NOMO-1 (cell line): ENCODE measurements around the gene SFTPA2.
"Not testable (repeated sequence)": the region's sequence is repeated elsewhere in the genome, so short reads cannot be mapped to it uniquely, and the experiment has no call there.

ENCODE experiments used
- DNase-seq, 2 experiments: peaks; one replicate each; lab custom pipeline; 2025; ENCODE audit not compliant: unreplicated experiment in 2 of 2; lab: John Stamatoyannopoulos, UW

Gene SFTPA2

DNA sequence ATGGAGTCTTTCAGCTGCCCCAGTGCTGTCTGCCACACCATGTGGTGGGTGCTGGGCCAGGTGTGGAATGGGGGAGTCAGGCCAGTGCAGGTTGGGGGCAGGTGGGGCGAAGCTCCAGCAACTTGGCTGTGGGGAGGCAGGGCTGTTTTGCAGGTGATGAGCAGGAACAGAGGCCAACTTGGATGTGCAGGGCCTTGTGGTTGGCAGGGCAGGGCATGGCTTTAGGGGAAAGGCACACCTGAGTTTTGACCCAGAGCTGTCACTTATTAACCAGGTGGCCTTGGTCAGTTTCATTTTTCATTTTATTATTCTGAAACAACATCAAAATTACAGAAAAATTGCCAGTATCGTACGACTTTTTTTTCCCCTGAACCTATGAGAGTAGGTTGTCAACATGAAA, 1.1 kb upstream of the SFTPA2 start:
- DNase-seq: no peak

DNA sequence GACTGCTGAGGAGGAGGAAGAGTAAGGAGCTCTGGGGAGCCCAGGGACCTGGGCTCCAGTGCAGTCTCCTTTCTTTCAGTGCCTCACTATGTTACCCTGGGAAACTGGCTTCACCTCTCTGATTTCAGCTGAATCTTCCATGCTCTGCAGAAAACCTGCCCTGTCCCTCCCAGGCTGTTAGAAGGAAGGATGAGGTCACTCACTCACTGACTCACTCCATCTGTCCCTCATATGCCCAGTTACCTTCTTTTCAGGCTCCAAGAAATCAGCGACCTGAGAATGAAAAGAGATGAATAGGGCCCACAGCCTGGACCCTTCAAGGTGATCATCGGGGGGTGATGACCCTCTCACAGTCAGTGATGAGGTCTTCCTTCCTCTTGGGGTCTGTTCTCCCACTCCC, 481 bp downstream of the SFTPA2 start:
- DNase-seq: no peak

DNA sequence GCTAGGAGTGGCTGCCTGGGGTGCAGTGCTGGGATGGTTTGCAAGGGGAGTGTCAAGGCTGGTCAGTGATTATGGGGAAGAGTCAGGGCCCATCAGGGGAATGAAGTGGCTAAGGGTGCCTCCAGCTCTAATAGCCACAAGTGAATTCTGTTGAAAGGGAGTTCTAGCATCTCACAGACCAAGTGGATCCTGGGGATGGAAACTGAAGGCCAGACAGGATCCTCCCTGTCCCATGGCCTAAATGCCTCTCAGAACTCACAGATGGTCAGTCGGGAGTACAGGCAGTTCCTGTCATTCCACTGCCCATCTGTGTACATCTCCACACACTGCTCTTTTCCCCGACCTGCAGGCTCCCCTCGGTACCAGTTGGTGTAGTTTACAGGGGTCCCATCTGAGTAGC, 3.2 kb downstream of the SFTPA2 start:
- not testable (repeated sequence) for DNase-seq

DNA sequence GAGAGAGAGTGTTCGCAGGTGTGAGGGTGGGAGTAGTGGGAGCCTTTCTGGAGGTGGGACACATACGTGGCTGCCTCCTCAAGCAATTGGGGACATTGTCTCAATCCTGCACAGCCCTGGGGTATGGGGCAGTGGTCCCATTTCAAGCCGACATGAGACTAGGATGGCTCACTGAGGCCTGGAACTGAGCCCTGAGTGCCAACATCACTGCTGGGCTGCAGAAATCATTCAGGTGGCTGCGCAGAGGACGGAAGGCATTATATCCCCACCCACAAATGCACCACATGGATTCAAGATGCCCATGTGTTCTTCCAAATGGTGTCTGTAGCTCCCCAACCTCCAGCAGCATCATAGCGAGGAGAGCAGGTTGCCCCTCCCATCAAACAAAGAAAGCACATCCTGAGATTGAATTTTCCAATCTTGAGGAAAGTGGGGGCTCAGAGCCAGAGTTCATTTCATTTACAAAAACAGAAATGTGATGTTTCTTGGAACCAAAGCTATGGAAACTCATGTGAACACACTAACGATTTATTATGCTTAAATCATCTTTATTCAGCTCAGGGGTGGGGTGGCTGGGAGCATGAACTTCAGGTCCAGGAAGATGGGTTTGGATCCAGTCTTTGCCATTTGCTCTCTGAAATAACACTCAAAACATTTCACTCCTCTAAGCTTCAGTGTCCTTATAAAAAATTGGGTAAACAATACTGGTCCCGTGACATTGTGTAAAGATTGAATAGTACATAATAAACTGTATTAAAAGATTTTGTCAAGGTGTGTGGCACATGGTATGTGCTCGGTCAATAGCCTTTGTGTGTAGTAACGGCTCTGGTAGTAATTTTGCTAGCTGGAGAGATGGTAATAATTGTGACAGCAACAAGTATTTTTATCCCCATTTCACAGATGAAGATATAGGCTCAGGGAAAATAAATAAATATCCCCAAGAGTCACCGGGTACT, 4.6 kb downstream of the SFTPA2 start:
- no peak for DNase-seq

- no peak for DNase-seq
These were observed 8.1 kb downstream of the SFTPA2 start for GRCh38 chr10:79552143-79552542.

DNA sequence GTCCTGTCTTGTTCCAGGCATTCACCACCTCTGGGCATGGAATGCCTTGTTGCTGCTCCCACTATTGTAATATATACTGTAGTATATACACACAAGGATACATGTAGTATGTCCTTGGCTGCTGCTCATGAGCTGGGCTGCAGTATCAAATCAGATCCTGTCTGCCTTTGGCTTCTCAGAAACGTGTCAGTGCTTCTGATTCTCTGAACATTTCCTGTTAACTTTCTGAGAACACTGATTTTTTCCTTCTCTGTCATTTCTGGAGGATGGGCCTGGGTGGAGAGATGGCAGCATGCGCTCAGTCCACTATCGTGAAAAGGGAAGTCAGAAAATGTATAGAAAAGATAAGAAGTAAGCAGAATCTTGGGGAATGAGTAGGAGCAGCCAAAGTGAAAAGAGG, 12.2 kb downstream of the SFTPA2 start:
- no peak for DNase-seq

DNA sequence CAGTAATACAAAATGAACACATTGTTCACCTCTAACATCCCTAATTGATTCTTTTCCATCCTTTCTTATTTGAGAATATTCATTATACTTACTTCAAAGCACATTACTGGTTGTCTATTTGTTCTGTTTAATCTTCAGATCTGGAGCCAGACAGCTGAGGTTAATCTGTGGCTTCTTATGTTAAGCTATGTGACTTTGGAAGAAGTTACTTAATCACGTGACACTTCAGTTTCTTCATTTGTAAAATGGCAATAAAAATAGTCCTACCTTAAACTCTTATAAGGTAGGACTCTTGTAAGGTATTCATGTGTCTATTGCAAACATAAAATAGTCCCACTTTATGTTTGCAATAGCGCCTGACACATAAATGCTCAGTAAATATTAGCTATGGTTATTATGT, 13.1 kb downstream of the SFTPA2 start:
- DNase-seq: not testable (repeated sequence)

GRCh38 chr10:79544926-79545659, 15.1 kb downstream of the SFTPA2 start:
- DNase-seq: not testable (repeated sequence)

DNA sequence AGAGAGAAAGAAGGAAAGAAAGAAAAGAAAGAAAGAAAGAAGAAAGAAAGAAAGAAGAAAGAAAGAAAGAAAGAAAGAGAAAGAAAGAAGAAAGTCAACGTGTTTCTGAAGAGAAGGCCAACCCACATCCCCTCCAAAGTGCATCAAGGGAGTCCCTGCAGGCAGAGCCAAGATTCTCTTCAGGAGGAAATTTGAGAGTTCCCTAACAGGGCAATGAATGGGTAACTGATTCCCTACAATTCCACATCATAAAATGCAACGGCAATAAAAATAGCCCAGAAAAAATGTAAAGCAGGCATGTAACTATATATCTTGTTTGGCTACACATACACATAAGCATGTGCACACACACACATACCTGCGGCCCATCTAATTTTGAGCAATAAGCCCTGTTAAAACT, 15.8 kb downstream of the SFTPA2 start:
- not testable (repeated sequence) for DNase-seq

GRCh38 chr10:79542626-79543025, 17.6 kb downstream of the SFTPA2 start:
- peak; percentile 11 to 49 for DNase-seq

GRCh38 chr10:79540930-79541329, 19.3 kb downstream of the SFTPA2 start:
- DNase-seq: not testable (repeated sequence)

GRCh38 chr10:79538311-79538710, 21.9 kb downstream of the SFTPA2 start:
- not testable (repeated sequence) for DNase-seq

- not testable (repeated sequence) for DNase-seq
These were observed 26.4 kb downstream of the SFTPA2 start for GRCh38 chr10:79533903-79534175.

- not testable (repeated sequence) for DNase-seq
These were observed 26.9 kb downstream of the SFTPA2 start for GRCh38 chr10:79533142-79533902.

- DNase-seq: not testable (repeated sequence)
These were observed 31.9 kb downstream of the SFTPA2 start for GRCh38 chr10:79528261-79528660.

DNA sequence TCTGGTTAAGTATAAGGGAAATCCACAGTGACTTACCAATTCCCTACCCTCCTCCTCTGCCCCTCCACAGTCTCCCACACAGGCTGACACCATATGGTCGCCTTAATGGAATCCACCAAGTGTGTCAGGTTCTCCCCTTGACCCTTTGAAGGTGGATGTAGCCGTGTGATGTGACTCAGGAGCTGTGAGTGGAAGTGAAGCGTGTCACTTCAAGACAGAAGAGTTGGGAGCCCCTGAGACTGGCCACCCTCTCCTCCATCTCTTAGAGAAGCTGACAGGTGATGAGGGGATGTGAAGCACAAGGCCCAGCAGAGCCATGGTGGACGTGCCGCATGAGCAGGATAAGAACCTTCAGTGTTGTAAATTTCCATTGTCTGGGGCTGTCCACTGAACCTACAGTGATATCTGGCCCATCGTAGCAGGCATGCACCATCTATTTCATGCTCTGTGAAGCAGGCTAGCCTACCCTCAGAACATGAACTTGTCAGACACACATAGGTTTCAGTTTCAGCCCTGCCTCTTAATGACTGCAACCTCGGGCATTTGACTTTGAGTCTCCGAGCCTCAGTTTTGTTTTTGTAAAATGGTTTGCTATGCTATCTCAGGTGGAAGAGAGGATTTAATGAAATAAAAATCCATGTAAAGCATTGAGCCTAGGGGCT, 35.0 kb downstream of the SFTPA2 start:
- not testable (repeated sequence) for DNase-seq

DNA sequence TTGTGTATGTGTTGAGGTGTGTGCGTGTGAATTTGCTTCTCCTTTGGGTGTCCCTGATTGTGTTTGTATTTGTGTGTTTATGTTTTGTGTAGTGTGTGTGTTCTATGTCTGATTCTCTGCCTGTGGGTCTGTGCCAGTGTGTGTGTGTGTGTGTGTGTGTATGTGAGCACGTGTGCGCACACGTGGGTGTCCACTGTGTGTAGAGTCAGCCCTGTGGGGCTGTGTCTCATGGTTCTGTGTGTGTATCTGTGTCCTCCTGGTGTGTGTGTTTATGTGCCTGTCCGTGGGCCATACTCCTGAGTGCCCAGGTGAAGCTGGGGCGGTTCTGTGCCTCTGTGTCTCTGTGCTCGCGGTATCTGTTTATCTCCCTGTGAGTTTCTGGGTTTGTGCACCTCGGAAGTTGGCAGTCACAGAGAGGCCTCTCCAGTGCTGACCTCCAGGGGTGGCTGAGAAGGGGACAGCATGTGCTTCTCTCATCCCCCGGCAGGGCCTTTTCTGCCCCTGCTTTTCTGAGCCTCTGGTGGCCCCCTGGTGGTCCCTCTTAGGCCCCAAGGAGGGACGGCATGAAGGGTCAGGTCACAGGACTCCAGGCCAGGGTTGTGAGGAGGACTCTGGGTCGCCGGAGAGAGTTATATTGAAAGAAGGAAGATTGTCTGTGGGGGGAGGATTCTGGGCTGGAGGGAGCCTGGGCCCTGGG, 36.9 kb downstream of the SFTPA2 start:
- DNase-seq: not testable (repeated sequence)

GRCh38 chr10:79522464-79522863, 37.7 kb downstream of the SFTPA2 start:
- not testable (repeated sequence) for DNase-seq

DNA sequence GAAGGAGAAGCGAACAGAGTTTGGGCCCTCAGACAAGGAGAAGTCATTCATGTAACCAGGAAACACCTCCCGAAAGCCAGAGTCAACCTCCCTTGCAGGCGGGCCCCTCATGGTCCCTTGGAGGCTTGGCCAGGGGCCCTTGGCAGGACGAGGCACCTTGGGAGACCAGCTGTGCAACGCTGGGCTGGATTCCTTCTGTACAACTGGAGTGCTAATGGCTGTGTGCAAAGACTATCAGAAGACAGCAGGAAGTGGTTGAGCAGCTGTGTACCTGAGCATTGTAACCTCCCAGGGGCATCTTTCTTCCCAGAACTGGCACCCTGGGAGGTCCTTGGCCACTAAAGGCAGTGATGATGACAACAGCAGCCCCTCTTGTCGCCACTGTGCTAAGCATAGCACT, 38.5 kb downstream of the SFTPA2 start:
- DNase-seq: not testable (repeated sequence)

DNA sequence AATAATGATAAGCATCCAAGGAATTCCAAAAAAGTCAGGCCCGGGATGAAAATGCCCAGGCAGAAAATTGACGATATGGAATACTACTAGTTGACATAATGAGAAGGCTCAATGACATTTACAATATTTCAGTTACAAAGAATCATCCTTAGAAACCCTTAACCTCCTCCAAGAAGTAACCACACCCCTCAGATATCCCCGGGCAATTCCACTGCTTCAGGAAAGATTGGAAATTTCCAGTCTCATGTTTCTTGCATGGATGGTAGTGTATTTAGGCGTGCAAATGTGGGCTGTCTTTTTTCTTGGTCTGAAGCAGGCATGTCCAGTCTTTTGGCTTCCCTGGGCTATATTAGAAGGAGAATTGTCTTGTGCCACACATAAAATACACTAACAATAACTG, 42.6 kb downstream of the SFTPA2 start:
- DNase-seq: not testable (repeated sequence)
